ENCODE results near the gene MPPED1.

MPPED1 gene

DNA sequence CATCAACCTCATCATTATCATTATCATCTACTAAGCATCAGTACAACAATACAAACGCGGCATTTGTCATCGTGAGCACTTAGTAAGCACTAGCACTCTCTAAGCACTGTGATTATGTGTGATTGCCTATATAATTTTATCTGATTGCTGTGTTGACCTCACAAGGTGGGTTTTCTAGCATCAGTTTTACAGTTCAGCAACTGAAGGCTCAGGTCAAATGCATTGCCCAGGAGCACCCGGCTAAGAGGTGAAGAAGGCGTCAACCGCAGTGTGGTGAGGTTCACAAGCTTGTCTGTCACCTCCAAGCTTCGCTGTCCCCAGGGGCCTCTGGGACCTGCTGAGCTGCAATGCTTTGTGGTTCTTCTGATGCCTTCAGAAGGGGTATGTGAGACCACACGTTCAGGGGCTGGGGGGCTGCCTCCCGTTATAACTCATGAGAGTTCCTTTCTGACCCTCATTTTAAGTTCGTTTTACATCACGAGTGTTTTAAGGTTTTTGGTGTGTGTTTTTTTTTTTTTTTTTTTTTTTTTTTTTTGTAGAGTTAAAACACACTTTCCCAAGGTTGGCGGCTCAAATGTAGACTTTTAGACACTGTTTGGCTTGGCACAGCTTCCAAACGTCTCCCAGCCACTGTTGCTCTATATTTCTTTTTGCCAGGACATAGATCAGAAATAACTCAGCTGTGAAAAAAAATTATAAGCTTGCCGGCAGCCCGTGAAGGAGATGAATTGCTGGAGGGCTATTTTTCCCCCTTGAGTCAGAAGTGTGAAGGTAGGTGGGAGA, 34.9 kb upstream of the MPPED1 start:
- TF ChIP-seq, protein P1, sequence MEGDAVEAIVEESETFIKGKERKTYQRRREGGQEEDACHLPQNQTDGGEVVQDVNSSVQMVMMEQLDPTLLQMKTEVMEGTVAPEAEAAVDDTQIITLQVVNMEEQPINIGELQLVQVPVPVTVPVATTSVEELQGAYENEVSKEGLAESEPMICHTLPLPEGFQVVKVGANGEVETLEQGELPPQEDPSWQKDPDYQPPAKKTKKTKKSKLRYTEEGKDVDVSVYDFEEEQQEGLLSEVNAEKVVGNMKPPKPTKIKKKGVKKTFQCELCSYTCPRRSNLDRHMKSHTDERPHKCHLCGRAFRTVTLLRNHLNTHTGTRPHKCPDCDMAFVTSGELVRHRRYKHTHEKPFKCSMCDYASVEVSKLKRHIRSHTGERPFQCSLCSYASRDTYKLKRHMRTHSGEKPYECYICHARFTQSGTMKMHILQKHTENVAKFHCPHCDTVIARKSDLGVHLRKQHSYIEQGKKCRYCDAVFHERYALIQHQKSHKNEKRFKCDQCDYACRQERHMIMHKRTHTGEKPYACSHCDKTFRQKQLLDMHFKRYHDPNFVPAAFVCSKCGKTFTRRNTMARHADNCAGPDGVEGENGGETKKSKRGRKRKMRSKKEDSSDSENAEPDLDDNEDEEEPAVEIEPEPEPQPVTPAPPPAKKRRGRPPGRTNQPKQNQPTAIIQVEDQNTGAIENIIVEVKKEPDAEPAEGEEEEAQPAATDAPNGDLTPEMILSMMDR (conservative IDR thresholded peaks at IDR 0.05; ENCODE audit: low read depth, low read length) = no peak
- DNase-seq (ENCODE audit: low read depth) = no peak
- H3K4me3 ChIP-seq (ENCODE audit: low read length) = no peak overlapping the region

- DNase-seq (ENCODE audit: low read depth) = no peak
- TF ChIP-seq, protein P1 (conservative IDR thresholded peaks at IDR 0.05; ENCODE audit: low read depth, low read length) = no peak
- H3K4me3 ChIP-seq (ENCODE audit: low read length) = no peak overlapping the region
Measured at GRCh38 chr22:43377548-43377895, 34.3 kb upstream of the MPPED1 start.

DNA sequence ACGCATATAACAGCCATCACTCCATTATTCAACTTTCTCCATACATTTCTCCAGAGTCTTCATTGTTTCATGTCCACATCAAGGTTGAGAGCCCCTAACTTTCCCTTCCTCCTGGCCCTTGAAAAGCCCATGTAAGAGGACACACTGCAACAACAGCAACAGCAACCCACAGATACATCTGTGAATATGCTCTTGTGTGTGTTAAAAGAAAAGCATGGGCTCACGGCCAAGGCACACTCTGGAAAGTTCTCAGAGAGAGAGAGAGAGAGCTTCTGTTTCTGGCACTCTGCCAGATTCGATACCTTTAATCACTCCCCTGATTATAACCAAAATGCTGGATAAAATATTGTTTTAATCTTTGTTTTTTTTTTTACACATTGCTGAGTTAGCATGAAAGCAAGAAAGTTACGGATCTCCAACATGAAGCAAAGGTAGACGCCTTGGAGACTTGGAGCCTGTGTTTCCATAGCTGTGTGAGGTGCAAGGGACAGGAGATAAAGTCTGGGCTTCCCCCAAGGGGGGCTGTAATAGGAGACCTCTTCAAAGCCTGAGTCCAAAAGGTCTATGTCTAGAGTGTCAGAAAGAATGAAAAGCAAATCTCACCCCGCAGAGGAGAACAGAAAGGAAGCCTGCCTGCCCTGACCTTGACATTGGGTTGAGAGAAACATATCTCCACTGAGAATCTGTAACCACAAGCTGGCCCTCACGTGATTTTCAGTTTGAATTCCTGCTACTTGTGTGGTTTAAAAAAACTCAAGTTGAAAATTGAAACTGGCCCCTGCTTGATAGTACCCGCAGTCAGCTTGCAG, 33.7 kb upstream of the MPPED1 start:
- TF ChIP-seq, protein P1 (conservative IDR thresholded peaks at IDR 0.05; ENCODE audit: low read depth, low read length) = no peak
- no peak overlapping the region for H3K4me3 ChIP-seq (ENCODE audit: low read length)
- DNase-seq (ENCODE audit: low read depth) = no peak

GRCh38 chr22:43381693-43382092, 30.1 kb upstream of the MPPED1 start:
- no peak overlapping the region for H3K4me3 ChIP-seq (ENCODE audit: low read length)
- DNase-seq (ENCODE audit: low read depth) = no peak
- TF ChIP-seq, protein P1 (conservative IDR thresholded peaks at IDR 0.05; ENCODE audit: low read depth, low read length) = no peak

DNA sequence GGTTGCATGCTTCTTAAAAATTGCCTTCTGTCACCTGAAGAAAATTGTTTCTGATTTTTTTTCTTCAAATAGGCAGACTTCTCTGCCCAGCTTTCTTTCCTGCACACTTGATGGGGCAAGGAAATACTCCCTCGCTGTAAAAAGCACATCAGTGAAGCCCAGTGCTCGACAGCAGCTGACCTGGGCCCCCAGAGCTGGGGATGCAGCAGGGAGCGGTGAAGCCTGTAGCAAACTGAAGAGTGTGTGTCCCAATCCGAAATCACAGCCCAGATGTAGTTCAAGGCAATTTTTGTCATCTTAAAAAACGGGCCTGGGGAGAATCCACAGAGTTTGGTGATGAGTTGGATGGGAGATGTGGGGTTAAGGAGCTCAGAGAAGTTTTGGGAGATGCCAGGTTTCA, 27.0 kb upstream of the MPPED1 start:
- no peak for DNase-seq (ENCODE audit: low read depth)
- TF ChIP-seq, protein P1 (conservative IDR thresholded peaks at IDR 0.05; ENCODE audit: low read depth, low read length) = no peak
- H3K4me3 ChIP-seq (ENCODE audit: low read length) = no peak overlapping the region

GRCh38 chr22:43385770-43386641, 25.8 kb upstream of the MPPED1 start:
- TF ChIP-seq, protein P1 (conservative IDR thresholded peaks at IDR 0.05; ENCODE audit: low read depth, low read length) = peak; percentile 93
- no peak for DNase-seq (ENCODE audit: low read depth)
- no peak overlapping the region for H3K4me3 ChIP-seq (ENCODE audit: low read length)

All from retinal pigment epithelial cell (primary cell).